Brain pericyte (primary cell): ENCODE measurements around the gene PHC3.
"Not testable (repeated sequence)": the region's sequence is repeated elsewhere in the genome, so short reads cannot be mapped to it uniquely, and the experiment has no call there.

ENCODE experiments used
- DNase-seq: peaks from one replicate; pipeline ENCODE4 v3.0.0-alpha.2; 2012; ENCODE audit warnings: low read depth, low spot score

PHC3 gene

GRCh38 chr3:170128977-170129431 lies 52.5 kb downstream of the PHC3 start:
- no peak for DNase-seq

GRCh38 chr3:170128259-170128976 lies 53.1 kb downstream of the PHC3 start:
- DNase-seq = no peak

GRCh38 chr3:170117134-170117533 lies 64.4 kb downstream of the PHC3 start:
- DNase-seq = no peak

- not testable (repeated sequence) for DNase-seq
These were observed 67.4 kb downstream of the PHC3 start for GRCh38 chr3:170114165-170114564.

- no peak for DNase-seq
These were observed 70.3 kb downstream of the PHC3 start for GRCh38 chr3:170111147-170111771.

- no peak for DNase-seq
These were observed 71.8 kb downstream of the PHC3 start for GRCh38 chr3:170109579-170110293.

GRCh38 chr3:170108955-170109354 lies 72.6 kb downstream of the PHC3 start:
- DNase-seq = no peak

GRCh38 chr3:170107941-170108340 lies 73.6 kb downstream of the PHC3 start:
- no peak for DNase-seq

- DNase-seq = no peak
These were observed 79.1 kb downstream of the PHC3 start for GRCh38 chr3:170102431-170102830.

- DNase-seq = no peak
These were observed 80.6 kb downstream of the PHC3 start for GRCh38 chr3:170100944-170101343.

GRCh38 chr3:170098753-170099152 lies 82.8 kb downstream of the PHC3 start:
- no peak for DNase-seq

- DNase-seq = no peak
These were observed 85.2 kb downstream of the PHC3 start for GRCh38 chr3:170096342-170096741.

- DNase-seq = no peak
These were observed 85.8 kb downstream of the PHC3 start for GRCh38 chr3:170095771-170096170.

GRCh38 chr3:170092907-170093306 lies 88.6 kb downstream of the PHC3 start:
- DNase-seq = no peak

GRCh38 chr3:170090601-170090981 lies 90.9 kb downstream of the PHC3 start:
- no peak for DNase-seq

GRCh38 chr3:170089862-170090600 lies 91.5 kb downstream of the PHC3 start:
- DNase-seq = no peak

- no peak for DNase-seq
These were observed 96.1 kb downstream of the PHC3 start for GRCh38 chr3:170085396-170085795.

GRCh38 chr3:170083343-170083742 lies 98.2 kb downstream of the PHC3 start:
- DNase-seq = no peak

- no peak for DNase-seq
These were observed 100.3 kb downstream of the PHC3 start for GRCh38 chr3:170081079-170081741.

- no peak for DNase-seq
These were observed 100.9 kb downstream of the PHC3 start for GRCh38 chr3:170080605-170081004.

GRCh38 chr3:170079536-170080165 lies 101.9 kb downstream of the PHC3 start:
- no peak for DNase-seq
